Neural progenitor cell (in vitro differentiated cells): ENCODE results near the gene NELFA.

Experiments used
- EZH2phosphoT487 ChIP-seq: fragments of 200-600 bp; sonication (generic); IDR thresholded peaks from 2 replicates; pipeline ENCODE4 v1.6.1; 2017; ENCODE audit warnings: antibody characterized with exemption
- TF ChIP-seq, protein P1 (sequence below): fragments of 200-600 bp; sonication (generic); IDR thresholded peaks from 2 replicates; pipeline ENCODE4 v1.5.1; 2017; ENCODE audit warnings: antibody characterized with exemption, mild to moderate bottlenecking

DNA sequence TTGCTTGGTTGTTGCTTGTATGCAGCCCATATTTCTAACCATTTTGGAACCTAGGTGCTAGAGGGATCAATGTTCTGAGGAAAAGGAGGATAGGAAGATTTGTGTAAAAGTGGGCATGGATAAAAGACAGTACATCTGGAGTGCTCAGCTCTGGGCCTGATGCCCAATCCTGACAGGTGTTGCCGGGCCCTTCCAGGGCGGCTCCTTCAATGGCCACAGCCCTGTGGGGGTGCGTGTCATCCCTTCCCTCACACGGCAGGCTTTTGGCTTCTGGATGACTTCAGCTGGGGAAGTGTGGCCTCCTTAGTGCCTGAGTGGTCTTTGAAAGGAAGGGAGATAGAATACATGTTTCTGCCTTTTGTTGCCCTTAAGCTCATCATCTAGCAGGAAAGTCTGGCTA lies 47.2 kb downstream of the NELFA start:
- TF ChIP-seq, protein P1, sequence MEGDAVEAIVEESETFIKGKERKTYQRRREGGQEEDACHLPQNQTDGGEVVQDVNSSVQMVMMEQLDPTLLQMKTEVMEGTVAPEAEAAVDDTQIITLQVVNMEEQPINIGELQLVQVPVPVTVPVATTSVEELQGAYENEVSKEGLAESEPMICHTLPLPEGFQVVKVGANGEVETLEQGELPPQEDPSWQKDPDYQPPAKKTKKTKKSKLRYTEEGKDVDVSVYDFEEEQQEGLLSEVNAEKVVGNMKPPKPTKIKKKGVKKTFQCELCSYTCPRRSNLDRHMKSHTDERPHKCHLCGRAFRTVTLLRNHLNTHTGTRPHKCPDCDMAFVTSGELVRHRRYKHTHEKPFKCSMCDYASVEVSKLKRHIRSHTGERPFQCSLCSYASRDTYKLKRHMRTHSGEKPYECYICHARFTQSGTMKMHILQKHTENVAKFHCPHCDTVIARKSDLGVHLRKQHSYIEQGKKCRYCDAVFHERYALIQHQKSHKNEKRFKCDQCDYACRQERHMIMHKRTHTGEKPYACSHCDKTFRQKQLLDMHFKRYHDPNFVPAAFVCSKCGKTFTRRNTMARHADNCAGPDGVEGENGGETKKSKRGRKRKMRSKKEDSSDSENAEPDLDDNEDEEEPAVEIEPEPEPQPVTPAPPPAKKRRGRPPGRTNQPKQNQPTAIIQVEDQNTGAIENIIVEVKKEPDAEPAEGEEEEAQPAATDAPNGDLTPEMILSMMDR, result no peak
- no peak for TF ChIP-seq EZH2phosphoT487
